Uterus (tissue), 2 donors: ENCODE data around the gene SEPHS1.

Experiments used
- CTCF ChIP-seq, 4 experiments: fragments of 200-600 bp in 2 of 4; fragments of 450-650 bp in 2 of 4; sonication (generic) in 2 of 4; IDR thresholded peaks; one replicate each; pipeline ENCODE4 v1.5.1; 2016 to 2019; ENCODE audit warnings: antibody characterized with exemption in 4 of 4, mild to moderate bottlenecking in 2 of 4, moderate library complexity in 1 of 4
- POLR2A ChIP-seq, 2 donors: fragments of 450-650 bp; IDR thresholded peaks; one replicate each; pipeline ENCODE4 v1.6.1; 2016; ENCODE audit warnings: antibody characterized with exemption in 2 of 2, mild to moderate bottlenecking in 1 of 2, moderate library complexity in 1 of 2

GRCh38 chr10:13395540-13395939 is 47.4 kb upstream of the SEPHS1 start:
- TF ChIP-seq CTCF (IDR thresholded peaks at IDR 0.05): no peak
- TF ChIP-seq POLR2A (IDR thresholded peaks at IDR 0.05): no peak
